Keratinocyte (primary cell): Measurements from ENCODE around the gene ST3GAL5. TPM values are rescaled to one million over a fixed set of nuclear protein-coding genes. Genes with fewer than 3 reads are reported as not detected.

Experiments
- DNase-seq: peaks from one replicate; pipeline ENCODE4 v3.0.0-alpha.2; 2011; ENCODE audit warnings: low read depth, missing footprints, low spot score
- FAIRE-seq: peaks from 2 replicates; lab custom pipeline; 2011; peaks lifted over from hg19 to GRCh38; lab: Jason Lieb, UNC
- H2AFZ ChIP-seq: 2 replicates; pipeline ENCODE4 v1.6.0; 2012; ENCODE audit warnings: low read length, control low read depth, inconsistent platforms; ENCODE audit not compliant: control insufficient read depth
- H3K27ac ChIP-seq: 2 replicates; pipeline ENCODE4 v1.5.1; 2011; ENCODE audit warnings: low read length; ENCODE audit not compliant: control insufficient read depth, insufficient read depth
- H3K27me3 ChIP-seq: 3 replicates; pipeline ENCODE4 v1.6.0; 2011; ENCODE audit warnings: low read length; ENCODE audit not compliant: control insufficient read depth, insufficient read depth; ENCODE audit errors: extremely low read depth
- H3K36me3 ChIP-seq, 2 experiments: 2 replicates in 1 of 2; 3 replicates in 1 of 2; pipeline ENCODE4 v1.5.1; 2011; ENCODE audit warnings: low read length in 2 of 2, mild to moderate bottlenecking in 1 of 2; ENCODE audit not compliant: control insufficient read depth in 2 of 2, insufficient read depth in 2 of 2; ENCODE audit errors: extremely low read depth in 1 of 2
- H3K4me1 ChIP-seq: 3 replicates; pipeline ENCODE4 v1.5.1; 2011; ENCODE audit warnings: low read length; ENCODE audit not compliant: control insufficient read depth, insufficient read depth; ENCODE audit errors: extremely low read depth
- H3K4me2 ChIP-seq: 3 replicates; pipeline ENCODE4 v1.6.0; 2011; ENCODE audit warnings: low read depth, low read length; ENCODE audit not compliant: control insufficient read depth, insufficient read depth; ENCODE audit errors: extremely low read depth
- H3K4me3 ChIP-seq, 3 experiments: fragments of 200-600 bp in 1 of 3; sonication (generic) in 1 of 3; 2 replicates in 2 of 3; 3 replicates in 1 of 3; pipeline ENCODE4 v1.5.1; 2011 to 2016; ENCODE audit warnings: low read length in 3 of 3, mild to moderate bottlenecking in 3 of 3, control low read depth in 2 of 3, inconsistent platforms in 1 of 3, low read depth in 1 of 3, mixed read lengths in 1 of 3, mixed run types in 1 of 3, moderate library complexity in 1 of 3; ENCODE audit not compliant: control insufficient read depth in 2 of 3, insufficient read depth in 2 of 3; ENCODE audit errors: extremely low read depth in 1 of 3
- H3K79me2 ChIP-seq: 2 replicates; pipeline ENCODE4 v1.6.0; 2012; ENCODE audit warnings: low read length; ENCODE audit not compliant: control insufficient read depth, insufficient read depth
- H3K9ac ChIP-seq: 3 replicates; pipeline ENCODE4 v1.6.0; 2011; ENCODE audit warnings: low read length; ENCODE audit not compliant: control insufficient read depth, insufficient read depth; ENCODE audit errors: extremely low read depth
- H3K9me1 ChIP-seq: 3 replicates; pipeline ENCODE4 v1.6.0; 2011; ENCODE audit warnings: low read length; ENCODE audit not compliant: control insufficient read depth, insufficient read depth; ENCODE audit errors: extremely low read depth
- H3K9me3 ChIP-seq: 2 replicates; pipeline ENCODE4 v1.5.1; 2012; ENCODE audit warnings: low read depth, low read length; ENCODE audit not compliant: control insufficient read depth
- H4K20me1 ChIP-seq: 3 replicates; pipeline ENCODE4 v1.6.0; 2011; ENCODE audit warnings: low read length; ENCODE audit not compliant: control insufficient read depth, insufficient read depth; ENCODE audit errors: extremely low read depth
- EZH2 ChIP-seq: IDR thresholded peaks from one replicate; pipeline ENCODE4 v1.6.1; 2012; ENCODE audit warnings: inconsistent platforms, mild to moderate bottlenecking, low read length, moderate library complexity
- dilution Hi-C: fragments of 300-500 bp; cut with MboI; formaldehyde crosslinking; loops from one replicate; pipeline ENCODE4 v1.7.0; 2020; ENCODE audit warnings: low sequenced_read_pairs; ENCODE audit not compliant: extremely low pct_ligation_motif_present
- polyA plus RNA-seq, 5 experiments: library from polyadenylated mRNA; depleted of rRNA in 3 of 5; stranded (reverse) in 3 of 5; stranded (forward) in 1 of 5; unstranded in 1 of 5; fragments of >200 nt; gene quantifications; 1 replicate in 1 of 5; 2 replicates in 3 of 5; 3 replicates in 1 of 5; pipeline versions ENCODE4 v1.2.1 to v1.2.3, GENCODE V29; 2011 to 2012; ENCODE audit warnings: missing spikeins in 2 of 5, low read depth in 1 of 5, low replicate concordance in 1 of 5
- TF ChIP-seq, protein P1 (sequence below), 3 experiments: IDR thresholded peaks in 1 of 3; conservative IDR thresholded peaks in 1 of 3; optimal IDR thresholded peaks in 1 of 3; 2 replicates in 2 of 3; 3 replicates in 1 of 3; pipeline versions ENCODE3 to v1.5.1; 2011; ENCODE audit warnings: low read length in 3 of 3, mild to moderate bottlenecking in 3 of 3, moderate library complexity in 2 of 3, control low read depth in 1 of 3, inconsistent platforms in 1 of 3; ENCODE audit not compliant: insufficient read depth in 2 of 3; ENCODE audit errors: extremely low read depth in 1 of 3

ST3GAL5 gene
- polyA plus RNA-seq, 1 donor (not counting 4 experiments of a cell fraction or from before 2014, with no cell fraction given): 43.5 TPM

DNA sequence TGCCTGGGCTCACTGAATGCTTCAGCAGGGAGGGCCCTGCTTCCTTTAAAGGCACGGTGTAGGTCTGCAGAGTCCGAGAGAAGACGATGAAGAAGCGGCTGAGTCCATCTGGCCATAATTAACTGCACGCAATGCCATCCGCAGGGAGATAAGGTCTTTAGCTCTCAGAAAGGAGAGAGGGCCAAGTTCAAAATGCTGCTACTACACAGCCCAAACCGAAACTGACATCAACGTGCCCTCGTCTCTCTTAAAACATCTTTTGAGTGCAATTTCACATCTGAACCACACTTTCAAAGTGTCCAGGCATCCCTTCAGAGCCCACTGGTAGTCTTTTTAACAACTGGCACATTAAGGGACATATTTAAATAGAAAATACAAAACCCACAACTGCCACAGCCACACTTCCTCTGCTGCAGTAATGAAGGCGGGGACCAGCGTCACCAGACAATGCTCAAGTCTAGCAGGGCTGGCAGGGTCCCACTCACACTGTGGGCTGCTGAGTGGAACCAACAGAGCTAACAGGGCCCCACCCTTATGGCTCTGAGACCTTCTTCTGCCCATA is 35.8 kb downstream of the ST3GAL5 start:
- no peak overlapping the region for H3K4me3 ChIP-seq
- no peak overlapping the region for H2AFZ ChIP-seq
- no peaks in the 10 kb centered on the region for H4K20me1 ChIP-seq
- H3K9me1 ChIP-seq: no peaks in the 10 kb centered on the region
- FAIRE-seq (no peak), DNase-seq (no peak)
- H3K9ac ChIP-seq: no peak overlapping the region
- H3K36me3 ChIP-seq: peaks cover 5 to 12% of the 10 kb centered on the region in 2 experiments
- peaks cover 8% of the 10 kb centered on the region for H3K4me1 ChIP-seq
- H3K27ac ChIP-seq: no peak overlapping the region
- no peak for TF ChIP-seq EZH2
- TF ChIP-seq, protein P1, sequence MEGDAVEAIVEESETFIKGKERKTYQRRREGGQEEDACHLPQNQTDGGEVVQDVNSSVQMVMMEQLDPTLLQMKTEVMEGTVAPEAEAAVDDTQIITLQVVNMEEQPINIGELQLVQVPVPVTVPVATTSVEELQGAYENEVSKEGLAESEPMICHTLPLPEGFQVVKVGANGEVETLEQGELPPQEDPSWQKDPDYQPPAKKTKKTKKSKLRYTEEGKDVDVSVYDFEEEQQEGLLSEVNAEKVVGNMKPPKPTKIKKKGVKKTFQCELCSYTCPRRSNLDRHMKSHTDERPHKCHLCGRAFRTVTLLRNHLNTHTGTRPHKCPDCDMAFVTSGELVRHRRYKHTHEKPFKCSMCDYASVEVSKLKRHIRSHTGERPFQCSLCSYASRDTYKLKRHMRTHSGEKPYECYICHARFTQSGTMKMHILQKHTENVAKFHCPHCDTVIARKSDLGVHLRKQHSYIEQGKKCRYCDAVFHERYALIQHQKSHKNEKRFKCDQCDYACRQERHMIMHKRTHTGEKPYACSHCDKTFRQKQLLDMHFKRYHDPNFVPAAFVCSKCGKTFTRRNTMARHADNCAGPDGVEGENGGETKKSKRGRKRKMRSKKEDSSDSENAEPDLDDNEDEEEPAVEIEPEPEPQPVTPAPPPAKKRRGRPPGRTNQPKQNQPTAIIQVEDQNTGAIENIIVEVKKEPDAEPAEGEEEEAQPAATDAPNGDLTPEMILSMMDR (optimal IDR thresholded peaks at IDR 0.05 in 1 of 3, IDR thresholded peaks at IDR 0.05 in 1 of 3, conservative IDR thresholded peaks at IDR 0.05 in 1 of 3; ENCODE audit: extremely low read depth in 1 of 3, insufficient read depth in 2 of 3, low read length in 3 of 3): no peak
- H3K27me3 ChIP-seq: no peaks in the 10 kb centered on the region
- H3K9me3 ChIP-seq: no peaks in the 10 kb centered on the region
- H3K4me2 ChIP-seq: no peak overlapping the region
- H3K79me2 ChIP-seq: no peaks in the 10 kb centered on the region
- dilution Hi-C loops: no loop called here

DNA sequence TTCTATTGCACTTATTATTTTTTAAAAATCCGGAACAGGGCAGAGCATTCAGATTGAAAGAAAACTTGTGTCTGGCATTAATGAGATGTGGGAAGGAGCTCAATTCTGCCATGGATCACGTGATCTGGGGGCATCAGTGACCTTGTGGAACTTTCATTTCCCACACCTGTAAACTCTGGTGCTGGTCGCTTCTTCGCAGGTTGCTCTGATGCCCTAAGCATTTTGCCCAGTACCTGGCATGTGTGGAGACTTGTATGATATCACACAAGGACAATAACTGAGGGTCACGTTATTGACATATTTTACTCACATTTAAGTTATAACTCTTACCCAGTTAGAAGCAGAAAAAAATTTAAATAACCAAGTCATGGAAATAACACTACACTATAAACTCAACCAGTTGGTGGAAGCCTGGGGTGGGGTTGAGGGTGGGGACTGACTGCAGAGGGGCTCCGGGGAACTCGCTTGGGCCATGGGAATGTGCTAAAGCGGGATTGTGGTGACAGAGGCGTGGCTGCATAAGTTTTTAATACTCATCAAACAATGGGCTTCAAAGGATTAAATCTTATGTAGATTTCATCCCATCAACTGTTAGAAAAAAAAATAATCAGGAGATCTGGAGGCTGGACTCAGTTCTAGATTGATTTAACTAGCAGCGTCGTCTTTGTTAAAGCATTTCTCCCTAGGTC is 36.5 kb downstream of the ST3GAL5 start:
- Histone ChIP-seq H3K4me1 (peaks cover 8% of the 10 kb centered on the region), H3K27me3 (no peaks in the 10 kb centered on the region), H3K36me3 (peaks cover 5 to 14% of the 10 kb centered on the region in 2 experiments), H3K27ac (no peak overlapping the region), H2AFZ (no peak overlapping the region), H3K9me3 (no peaks in the 10 kb centered on the region), H3K4me2 (no peak overlapping the region), H3K9ac (no peak overlapping the region), H3K4me3 (no peak overlapping the region), H3K9me1 (no peaks in the 10 kb centered on the region), H3K79me2 (no peaks in the 10 kb centered on the region), H4K20me1 (no peaks in the 10 kb centered on the region)
- dilution Hi-C loops: no loop called here
- no peak for TF ChIP-seq EZH2
- TF ChIP-seq, protein P1 (optimal IDR thresholded peaks at IDR 0.05 in 1 of 3, IDR thresholded peaks at IDR 0.05 in 1 of 3, conservative IDR thresholded peaks at IDR 0.05 in 1 of 3; ENCODE audit: extremely low read depth in 1 of 3, insufficient read depth in 2 of 3, low read length in 3 of 3): no peak
- FAIRE-seq (no peak), DNase-seq (no peak)
